ENCODE measurements around the gene FBXO46.

- TF ChIP-seq, protein P1, sequence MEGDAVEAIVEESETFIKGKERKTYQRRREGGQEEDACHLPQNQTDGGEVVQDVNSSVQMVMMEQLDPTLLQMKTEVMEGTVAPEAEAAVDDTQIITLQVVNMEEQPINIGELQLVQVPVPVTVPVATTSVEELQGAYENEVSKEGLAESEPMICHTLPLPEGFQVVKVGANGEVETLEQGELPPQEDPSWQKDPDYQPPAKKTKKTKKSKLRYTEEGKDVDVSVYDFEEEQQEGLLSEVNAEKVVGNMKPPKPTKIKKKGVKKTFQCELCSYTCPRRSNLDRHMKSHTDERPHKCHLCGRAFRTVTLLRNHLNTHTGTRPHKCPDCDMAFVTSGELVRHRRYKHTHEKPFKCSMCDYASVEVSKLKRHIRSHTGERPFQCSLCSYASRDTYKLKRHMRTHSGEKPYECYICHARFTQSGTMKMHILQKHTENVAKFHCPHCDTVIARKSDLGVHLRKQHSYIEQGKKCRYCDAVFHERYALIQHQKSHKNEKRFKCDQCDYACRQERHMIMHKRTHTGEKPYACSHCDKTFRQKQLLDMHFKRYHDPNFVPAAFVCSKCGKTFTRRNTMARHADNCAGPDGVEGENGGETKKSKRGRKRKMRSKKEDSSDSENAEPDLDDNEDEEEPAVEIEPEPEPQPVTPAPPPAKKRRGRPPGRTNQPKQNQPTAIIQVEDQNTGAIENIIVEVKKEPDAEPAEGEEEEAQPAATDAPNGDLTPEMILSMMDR (IDR thresholded peaks at IDR 0.05; ENCODE audit: insufficient read depth, low read length) = no peak
- TF ChIP-seq POLR2AphosphoS5 (IDR thresholded peaks at IDR 0.05; ENCODE audit: low read depth) (no peak), GABPA (IDR thresholded peaks at IDR 0.05; ENCODE audit: low read depth) (no peak), SPI1 (IDR thresholded peaks at IDR 0.05; ENCODE audit: borderline replicate concordance, low read depth) (no peak)
- TF ChIP-seq, protein P2, sequence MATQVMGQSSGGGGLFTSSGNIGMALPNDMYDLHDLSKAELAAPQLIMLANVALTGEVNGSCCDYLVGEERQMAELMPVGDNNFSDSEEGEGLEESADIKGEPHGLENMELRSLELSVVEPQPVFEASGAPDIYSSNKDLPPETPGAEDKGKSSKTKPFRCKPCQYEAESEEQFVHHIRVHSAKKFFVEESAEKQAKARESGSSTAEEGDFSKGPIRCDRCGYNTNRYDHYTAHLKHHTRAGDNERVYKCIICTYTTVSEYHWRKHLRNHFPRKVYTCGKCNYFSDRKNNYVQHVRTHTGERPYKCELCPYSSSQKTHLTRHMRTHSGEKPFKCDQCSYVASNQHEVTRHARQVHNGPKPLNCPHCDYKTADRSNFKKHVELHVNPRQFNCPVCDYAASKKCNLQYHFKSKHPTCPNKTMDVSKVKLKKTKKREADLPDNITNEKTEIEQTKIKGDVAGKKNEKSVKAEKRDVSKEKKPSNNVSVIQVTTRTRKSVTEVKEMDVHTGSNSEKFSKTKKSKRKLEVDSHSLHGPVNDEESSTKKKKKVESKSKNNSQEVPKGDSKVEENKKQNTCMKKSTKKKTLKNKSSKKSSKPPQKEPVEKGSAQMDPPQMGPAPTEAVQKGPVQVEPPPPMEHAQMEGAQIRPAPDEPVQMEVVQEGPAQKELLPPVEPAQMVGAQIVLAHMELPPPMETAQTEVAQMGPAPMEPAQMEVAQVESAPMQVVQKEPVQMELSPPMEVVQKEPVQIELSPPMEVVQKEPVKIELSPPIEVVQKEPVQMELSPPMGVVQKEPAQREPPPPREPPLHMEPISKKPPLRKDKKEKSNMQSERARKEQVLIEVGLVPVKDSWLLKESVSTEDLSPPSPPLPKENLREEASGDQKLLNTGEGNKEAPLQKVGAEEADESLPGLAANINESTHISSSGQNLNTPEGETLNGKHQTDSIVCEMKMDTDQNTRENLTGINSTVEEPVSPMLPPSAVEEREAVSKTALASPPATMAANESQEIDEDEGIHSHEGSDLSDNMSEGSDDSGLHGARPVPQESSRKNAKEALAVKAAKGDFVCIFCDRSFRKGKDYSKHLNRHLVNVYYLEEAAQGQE (IDR thresholded peaks at IDR 0.05; ENCODE audit: insufficient replicate concordance, low read depth) = no peak
Observed at GRCh38 chr19:45739498-45740439, 9.1 kb upstream of the FBXO46 start.
